PFSK-1 (cell line): ENCODE measurements around the gene RUBCN.

ENCODE experiments used
- FOXP2 ChIP-seq: optimal IDR thresholded peaks from 2 replicates; pipeline ENCODE3; 2011; ENCODE audit warnings: borderline replicate concordance, control low read depth, inconsistent platforms; ENCODE audit not compliant: insufficient read depth; ENCODE audit errors: extremely low read length, extremely low read depth
- POLR2AphosphoS5 ChIP-seq: IDR thresholded peaks from 2 replicates; pipeline ENCODE4 v1.6.1; 2012; ENCODE audit warnings: low read depth, mild to moderate bottlenecking, control low read depth, low read length, moderate library complexity
- REST ChIP-seq, 2 experiments: IDR thresholded peaks; 2 replicates each; pipeline versions ENCODE4 v1.6.1 to v1.8.0; 2011 to 2012; ENCODE audit warnings: low read depth in 2 of 2, low read length in 2 of 2, control low read depth in 1 of 2, inconsistent platforms in 1 of 2, mild to moderate bottlenecking in 1 of 2, moderate library complexity in 1 of 2; ENCODE audit not compliant: insufficient read depth in 1 of 2
- SIN3A ChIP-seq: IDR thresholded peaks from 2 replicates; pipeline ENCODE4 v1.6.1; 2012; ENCODE audit warnings: mild to moderate bottlenecking, low read length, moderate library complexity, borderline replicate concordance; ENCODE audit not compliant: insufficient read depth
- TAF1 ChIP-seq: IDR thresholded peaks from 2 replicates; pipeline ENCODE4 v1.6.1; 2012; ENCODE audit warnings: low read length, control low read depth, borderline replicate concordance; ENCODE audit not compliant: insufficient read depth

RUBCN gene

DNA sequence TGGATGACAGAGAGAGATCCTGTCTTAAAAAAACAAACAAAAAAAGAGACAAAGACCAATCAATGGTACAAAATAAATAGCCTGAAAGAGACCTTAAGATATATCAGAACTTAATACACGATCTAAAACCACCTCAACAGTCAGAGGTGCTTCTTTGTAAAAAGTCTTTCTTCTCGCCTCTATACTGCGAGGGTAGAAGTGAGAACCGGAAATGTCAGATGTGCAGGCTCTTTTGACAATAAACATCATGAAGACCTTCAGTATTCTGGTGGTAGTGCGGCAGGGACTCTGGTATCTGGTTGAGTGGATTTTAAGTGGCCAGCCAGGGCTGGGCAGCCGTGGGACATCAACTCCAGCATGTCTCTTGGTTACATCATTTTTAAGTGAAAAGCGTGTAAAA is 30.0 kb downstream of the RUBCN start:
- no peak for TF ChIP-seq FOXP2
- TF ChIP-seq REST (IDR thresholded peaks at IDR 0.05; ENCODE audit: insufficient read depth in 1 of 2, low read depth in 2 of 2, low read length in 2 of 2): no peak
- no peak for TF ChIP-seq SIN3A

GRCh38 chr3:197701841-197702240 is 34.9 kb downstream of the RUBCN start:
- no peak for TF ChIP-seq REST (IDR thresholded peaks at IDR 0.05; ENCODE audit: insufficient read depth in 1 of 2, low read depth in 2 of 2, low read length in 2 of 2)
- no peak for TF ChIP-seq FOXP2
- no peak for TF ChIP-seq POLR2AphosphoS5
- no peak for TF ChIP-seq SIN3A
- TF ChIP-seq TAF1: no peak

- TF ChIP-seq POLR2AphosphoS5: no peak
- TF ChIP-seq FOXP2: no peak
- no peak for TF ChIP-seq TAF1
- no peak for TF ChIP-seq REST (IDR thresholded peaks at IDR 0.05; ENCODE audit: insufficient read depth in 1 of 2, low read depth in 2 of 2, low read length in 2 of 2)
- TF ChIP-seq SIN3A: no peak
Measured at GRCh38 chr3:197700095-197700494, 36.6 kb downstream of the RUBCN start.

- TF ChIP-seq SIN3A (no peak), FOXP2 (no peak), REST (IDR thresholded peaks at IDR 0.05; ENCODE audit: insufficient read depth in 1 of 2, low read depth in 2 of 2, low read length in 2 of 2) (no peak), POLR2AphosphoS5 (no peak), TAF1 (no peak)
Measured at GRCh38 chr3:197697355-197697754, 39.3 kb downstream of the RUBCN start.

GRCh38 chr3:197694251-197694650 is 42.5 kb downstream of the RUBCN start:
- no peak for TF ChIP-seq REST (IDR thresholded peaks at IDR 0.05; ENCODE audit: insufficient read depth in 1 of 2, low read depth in 2 of 2, low read length in 2 of 2)
- TF ChIP-seq FOXP2: no peak
- no peak for TF ChIP-seq SIN3A
- no peak for TF ChIP-seq TAF1
- TF ChIP-seq POLR2AphosphoS5: no peak
